ENCODE data around the gene NPDC1. TPM values are rescaled to one million over a fixed set of nuclear protein-coding genes. Genes with fewer than 3 reads are reported as not detected.

NPDC1 gene
- total RNA-seq, 1 donor from 2014 or later: 68.0 TPM

DNA sequence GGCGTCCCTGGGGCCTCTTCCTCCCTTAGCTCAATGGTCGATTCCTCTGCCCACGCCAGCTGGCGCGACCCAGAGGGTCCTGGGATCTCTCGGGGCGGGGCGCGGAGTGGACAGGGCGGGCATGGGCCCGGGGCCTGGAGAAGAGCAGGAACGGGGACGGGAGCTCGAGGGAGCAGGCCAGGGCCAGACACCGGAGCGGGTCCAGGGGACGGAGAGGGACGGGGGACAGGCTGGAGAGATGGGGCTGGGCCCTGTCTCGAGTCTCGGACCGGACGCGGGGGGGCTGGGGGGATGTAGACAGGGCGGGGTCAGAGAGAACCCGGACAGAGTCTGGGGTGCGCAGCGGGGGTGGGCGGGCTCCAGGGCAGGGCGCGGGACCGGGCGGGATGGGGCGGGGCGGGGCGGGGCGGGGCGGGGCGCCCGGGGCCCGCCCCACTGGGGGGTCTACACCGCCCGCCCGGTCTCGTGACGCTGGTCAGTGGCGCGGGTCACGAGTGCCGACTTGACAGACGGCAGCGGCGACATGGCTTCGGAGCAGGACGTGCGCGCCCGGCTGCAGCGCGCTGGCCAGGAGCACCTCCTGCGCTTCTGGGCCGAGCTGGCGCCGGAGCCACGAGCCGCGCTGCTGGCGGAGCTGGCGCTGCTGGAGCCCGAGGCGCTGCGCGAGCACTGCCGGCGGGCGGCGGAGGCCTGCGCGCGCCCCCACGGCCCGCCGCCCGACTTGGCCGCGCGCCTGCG, 31.2 kb upstream of the NPDC1 start, which contains the start of gene UAP1L1:
TSS of gene UAP1L1 (plus strand) at position 508 of the 738 bp plus-strand sequence. CDS start at position 524, 16 bp downstream.
- Mint-ChIP-seq H3K4me3 (peak within 1 kb of the TSS; percentile 74), H3K9me3 (no peaks in the 10 kb centered on the region), H3K4me1 (ENCODE audit: unreplicated experiment) (no peaks in the 10 kb centered on the region), H3K27ac (no peak within 1 kb of the TSS), H3K36me3 (no peaks in the 10 kb centered on the region), H3K27me3 (peaks cover 57% of the 10 kb centered on the region)
- DNase-seq (ENCODE audit: extremely low spot score, unreplicated experiment): no peak
- TF ChIP-seq, protein P1, sequence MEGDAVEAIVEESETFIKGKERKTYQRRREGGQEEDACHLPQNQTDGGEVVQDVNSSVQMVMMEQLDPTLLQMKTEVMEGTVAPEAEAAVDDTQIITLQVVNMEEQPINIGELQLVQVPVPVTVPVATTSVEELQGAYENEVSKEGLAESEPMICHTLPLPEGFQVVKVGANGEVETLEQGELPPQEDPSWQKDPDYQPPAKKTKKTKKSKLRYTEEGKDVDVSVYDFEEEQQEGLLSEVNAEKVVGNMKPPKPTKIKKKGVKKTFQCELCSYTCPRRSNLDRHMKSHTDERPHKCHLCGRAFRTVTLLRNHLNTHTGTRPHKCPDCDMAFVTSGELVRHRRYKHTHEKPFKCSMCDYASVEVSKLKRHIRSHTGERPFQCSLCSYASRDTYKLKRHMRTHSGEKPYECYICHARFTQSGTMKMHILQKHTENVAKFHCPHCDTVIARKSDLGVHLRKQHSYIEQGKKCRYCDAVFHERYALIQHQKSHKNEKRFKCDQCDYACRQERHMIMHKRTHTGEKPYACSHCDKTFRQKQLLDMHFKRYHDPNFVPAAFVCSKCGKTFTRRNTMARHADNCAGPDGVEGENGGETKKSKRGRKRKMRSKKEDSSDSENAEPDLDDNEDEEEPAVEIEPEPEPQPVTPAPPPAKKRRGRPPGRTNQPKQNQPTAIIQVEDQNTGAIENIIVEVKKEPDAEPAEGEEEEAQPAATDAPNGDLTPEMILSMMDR (conservative IDR thresholded peaks at IDR 0.05): no peak

DNA sequence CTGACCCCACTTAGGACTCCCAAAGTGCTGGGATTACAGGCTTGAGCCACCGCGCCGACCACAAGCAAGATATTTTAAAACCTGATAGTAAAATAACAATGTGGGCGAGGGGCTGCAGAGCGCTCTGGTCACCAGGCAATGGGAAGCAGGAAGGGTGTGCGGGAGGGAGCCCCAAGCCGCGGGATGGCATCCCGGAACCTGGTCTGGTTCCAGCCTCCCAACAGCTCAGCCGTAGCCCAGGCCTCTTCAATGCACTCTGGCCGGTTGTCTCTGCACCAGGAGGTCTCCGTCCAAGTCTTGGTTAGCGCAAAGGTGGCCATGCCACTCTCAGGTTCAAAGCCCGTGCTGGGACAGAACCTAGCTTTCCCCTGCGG, 30.6 kb upstream of the NPDC1 start:
- Mint-ChIP-seq H3K27ac (no peak overlapping the region), H3K9me3 (no peaks in the 10 kb centered on the region), H3K4me1 (ENCODE audit: unreplicated experiment) (peaks cover under 1% of the 10 kb centered on the region), H3K27me3 (peaks cover 52% of the 10 kb centered on the region), H3K36me3 (no peaks in the 10 kb centered on the region), H3K4me3 (peak overlapping the region; percentile 69)
- DNase-seq (ENCODE audit: extremely low spot score, unreplicated experiment): no peak
- TF ChIP-seq, protein P1 (conservative IDR thresholded peaks at IDR 0.05): no peak

DNA sequence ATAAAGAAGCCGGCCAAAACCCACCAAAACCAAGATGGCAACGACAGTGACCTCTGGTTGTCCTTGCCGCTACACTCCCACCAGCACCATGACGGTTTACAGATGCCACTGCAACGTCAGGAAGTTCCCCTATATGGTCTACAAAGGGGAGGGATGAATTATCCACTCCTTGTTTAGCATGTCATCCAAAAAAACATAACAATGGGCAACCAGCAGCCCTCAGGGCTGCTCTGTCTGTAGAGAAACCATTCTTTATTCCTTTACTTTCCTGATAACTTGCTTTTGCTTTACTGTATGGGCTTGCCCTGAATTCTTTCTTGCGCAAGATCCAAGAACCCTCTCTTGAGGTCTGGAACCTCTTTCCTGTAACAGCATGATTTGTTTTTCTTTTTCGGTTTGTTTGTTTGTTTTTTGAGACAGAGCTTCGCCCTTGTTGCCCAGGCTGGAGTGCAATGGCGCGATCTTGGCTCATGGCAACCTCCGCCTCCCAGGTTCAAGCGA, 29.3 kb upstream of the NPDC1 start:
- Mint-ChIP-seq H3K27ac (no peak overlapping the region), H3K4me1 (ENCODE audit: unreplicated experiment) (peaks cover 8% of the 10 kb centered on the region), H3K4me3 (no peak overlapping the region), H3K9me3 (no peaks in the 10 kb centered on the region), H3K36me3 (no peaks in the 10 kb centered on the region), H3K27me3 (peaks cover 49% of the 10 kb centered on the region)
- TF ChIP-seq, protein P1 (conservative IDR thresholded peaks at IDR 0.05): no peak
- no peak for DNase-seq (ENCODE audit: extremely low spot score, unreplicated experiment)

DNA sequence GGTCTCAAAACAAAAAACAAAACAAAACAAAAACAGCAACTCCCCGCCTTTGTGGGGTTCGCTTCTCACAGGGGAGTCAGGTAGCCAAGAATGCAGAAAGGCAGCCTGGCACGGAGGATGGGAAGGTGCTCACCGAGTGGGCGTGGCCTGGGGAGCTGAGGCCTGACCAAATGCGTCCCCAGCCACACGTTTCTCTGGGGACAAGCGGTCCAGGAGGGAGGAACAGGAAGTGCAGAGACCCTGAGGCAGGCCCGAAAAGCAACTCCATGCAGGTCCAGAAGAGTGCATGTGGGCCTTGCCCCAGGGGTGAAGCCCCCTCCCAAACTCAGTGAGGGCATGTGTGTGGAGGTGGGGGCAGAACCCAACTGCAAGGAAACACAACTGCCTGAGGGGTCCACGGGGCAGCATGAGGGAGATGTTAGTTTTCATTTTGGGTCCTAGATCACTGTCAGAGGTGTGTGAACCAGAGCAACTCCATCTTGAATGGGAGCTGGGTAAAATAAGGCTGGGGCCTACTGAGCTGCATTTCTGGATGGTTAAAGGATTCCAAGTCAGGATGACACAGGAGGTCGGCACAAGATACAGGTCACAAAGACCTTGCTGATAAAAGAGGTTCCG, 28.8 kb upstream of the NPDC1 start:
- no peaks in the 10 kb centered on the region for H3K36me3 Mint-ChIP-seq
- TF ChIP-seq, protein P1 (conservative IDR thresholded peaks at IDR 0.05): no peak
- no peak for DNase-seq (ENCODE audit: extremely low spot score, unreplicated experiment)
- H3K4me3 Mint-ChIP-seq: peak overlapping the region; percentile 17
- H3K4me1 Mint-ChIP-seq (ENCODE audit: unreplicated experiment): peaks cover 8% of the 10 kb centered on the region
- H3K9me3 Mint-ChIP-seq: no peaks in the 10 kb centered on the region
- H3K27ac Mint-ChIP-seq: peak overlapping the region; percentile 50
- peaks cover 44% of the 10 kb centered on the region for H3K27me3 Mint-ChIP-seq

DNA sequence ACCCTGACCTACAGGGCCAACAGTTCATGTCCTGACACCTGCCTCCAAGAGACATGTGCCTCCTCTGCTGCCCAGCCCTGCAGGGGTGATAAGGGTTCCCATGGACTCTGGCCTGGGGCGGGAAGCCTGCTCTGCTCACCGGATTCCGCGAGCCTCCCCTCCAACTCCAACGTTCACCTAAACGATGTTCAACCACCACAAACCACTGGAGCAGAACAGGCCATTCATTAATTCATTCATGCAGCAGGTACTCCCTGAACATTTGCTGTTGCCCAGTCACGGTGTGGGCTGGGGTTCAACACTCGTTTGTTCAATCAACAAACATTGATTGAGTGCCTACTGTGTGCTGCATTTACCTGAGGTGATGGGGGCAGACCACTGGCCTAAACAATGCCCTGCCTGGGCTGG, 28.0 kb upstream of the NPDC1 start:
- Mint-ChIP-seq H3K4me3 (no peak overlapping the region), H3K36me3 (no peaks in the 10 kb centered on the region), H3K4me1 (ENCODE audit: unreplicated experiment) (peaks cover 8% of the 10 kb centered on the region), H3K9me3 (no peaks in the 10 kb centered on the region), H3K27ac (no peak overlapping the region), H3K27me3 (peaks cover 37% of the 10 kb centered on the region)
- no peak for DNase-seq (ENCODE audit: extremely low spot score, unreplicated experiment)
- TF ChIP-seq, protein P1 (conservative IDR thresholded peaks at IDR 0.05): no peak

Measured in type B pancreatic cell (in vitro differentiated cells).